HEK293T (cell line): ENCODE results near the gene SLC6A7.

Experiments
- CTCF ChIA-PET: fragments of 350-600 bp; formaldehyde crosslinking; extraction: SDS; loops from one replicate; lab custom pipeline; 2021; ENCODE audit warnings: antibody characterized with exemption, inconsistent platforms; lab: Yijun Ruan, JAX
- POLR2A ChIA-PET: fragments of 350-600 bp; formaldehyde crosslinking; extraction: SDS; loops from one replicate; lab custom pipeline; 2020; ENCODE audit warnings: antibody characterized with exemption, inconsistent platforms; lab: Yijun Ruan, JAX
- DNase-seq: peaks from one replicate; pipeline ENCODE4 v3.0.0; 2012; ENCODE audit warnings: mixed read lengths; ENCODE audit errors: extremely low spot score
- ARNT ChIP-seq: fragments of 450-650 bp; IDR thresholded peaks from 2 replicates; pipeline ENCODE4 v1.6.1; 2017; ENCODE audit warnings: mild to moderate bottlenecking
- BHLHE40 ChIP-seq: fragments of 450-650 bp; IDR thresholded peaks from 2 replicates; pipeline ENCODE4 v1.6.1; 2016; ENCODE audit warnings: mild to moderate bottlenecking, moderate library complexity, borderline replicate concordance
- CTBP1 ChIP-seq: fragments of 450-650 bp; IDR thresholded peaks from 2 replicates; pipeline ENCODE4 v1.6.1; 2016; ENCODE audit warnings: borderline replicate concordance
- ELF4 ChIP-seq: fragments of 450-650 bp; IDR thresholded peaks from 2 replicates; pipeline ENCODE4 v1.6.1; 2017; ENCODE audit warnings: antibody characterized with exemption
- FOXA1 ChIP-seq: fragments of 450-650 bp; IDR thresholded peaks from 2 replicates; pipeline ENCODE4 v1.6.1; 2016; ENCODE audit warnings: mild to moderate bottlenecking
- FOXK2 ChIP-seq: fragments of 450-650 bp; IDR thresholded peaks from 2 replicates; pipeline ENCODE4 v1.6.1; 2016; ENCODE audit warnings: mild to moderate bottlenecking
- FOXM1 ChIP-seq: fragments of 450-650 bp; IDR thresholded peaks from 2 replicates; pipeline ENCODE4 v1.6.1; 2017; ENCODE audit warnings: mild to moderate bottlenecking, borderline replicate concordance
- HDGF ChIP-seq: fragments of 450-650 bp; IDR thresholded peaks from 2 replicates; pipeline ENCODE4 v1.6.1; 2017; ENCODE audit warnings: antibody characterized with exemption, borderline replicate concordance
- L3MBTL2 ChIP-seq: fragments of 450-650 bp; conservative IDR thresholded peaks from 2 replicates; pipeline ENCODE4 v1.6.1; 2016; ENCODE audit warnings: mild to moderate bottlenecking
- LEF1 ChIP-seq: fragments of 450-650 bp; IDR thresholded peaks from 2 replicates; pipeline ENCODE4 v1.6.1; 2017; ENCODE audit warnings: mild to moderate bottlenecking, borderline replicate concordance
- NFRKB ChIP-seq: fragments of 450-650 bp; IDR thresholded peaks from 2 replicates; pipeline ENCODE4 v1.6.1; 2016; ENCODE audit warnings: mild to moderate bottlenecking, moderate library complexity
- SP1 ChIP-seq: fragments of 450-650 bp; IDR thresholded peaks from 2 replicates; pipeline ENCODE4 v1.6.1; 2017
- SUZ12 ChIP-seq: fragments of 450-650 bp; IDR thresholded peaks from 2 replicates; pipeline ENCODE4 v1.6.1; 2016; ENCODE audit warnings: mild to moderate bottlenecking
- TARDBP ChIP-seq: fragments of 450-650 bp; IDR thresholded peaks from 2 replicates; pipeline ENCODE4 v1.6.1; 2016
- ZNF384 ChIP-seq: fragments of 450-650 bp; IDR thresholded peaks from 2 replicates; pipeline ENCODE4 v1.6.1; 2016
- TF ChIP-seq, protein P1 (sequence below): fragments of 450-650 bp; IDR thresholded peaks from 2 replicates; pipeline ENCODE4 v1.6.1; 2016

SLC6A7 gene

DNA sequence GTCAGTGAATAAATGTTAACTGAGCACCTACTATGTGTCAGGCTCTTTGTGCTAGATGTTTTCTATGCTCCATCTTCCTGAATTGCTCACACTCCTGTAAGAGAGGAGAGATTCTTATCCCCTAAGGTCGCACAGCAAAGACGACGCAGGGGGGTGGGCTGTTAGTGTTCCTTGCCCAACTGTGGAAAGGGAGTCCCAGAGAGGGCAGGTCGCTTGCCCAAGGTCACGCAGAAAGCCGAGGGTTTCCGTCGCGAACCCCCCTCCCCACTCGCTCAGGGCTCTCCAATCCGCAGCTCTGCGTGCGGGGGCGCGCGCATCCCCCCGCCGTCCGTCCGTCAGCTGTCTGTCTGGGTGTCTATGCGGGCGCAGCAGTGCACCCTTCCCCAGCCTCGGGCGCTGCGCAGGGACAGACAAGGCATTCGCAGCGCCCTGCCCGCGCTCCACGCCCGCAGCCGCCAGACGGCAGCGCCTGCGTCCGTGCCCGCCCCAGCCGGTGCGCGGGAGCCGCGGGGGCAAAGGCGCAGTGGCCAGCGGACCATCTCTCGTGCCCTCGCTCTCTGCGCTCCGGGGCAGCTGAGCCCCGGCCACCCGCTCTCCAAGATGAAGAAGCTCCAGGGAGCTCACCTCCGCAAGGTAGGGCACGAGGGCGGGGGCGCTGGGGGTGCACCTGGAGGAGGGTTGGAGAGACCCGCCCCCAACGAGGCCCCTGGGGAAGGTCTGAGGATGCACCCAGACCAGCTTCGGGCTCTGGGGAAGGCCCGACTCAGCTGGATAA, at the start of gene SLC6A7:
Gene SLC6A7, plus strand, starts transcription at position 335 of the 775 bp plus-strand sequence. Its CDS starts 266 bp downstream, at position 601.
- ChIA-PET POLR2A (no interaction called here), CTCF (no interaction called here)
- DNase-seq: no peak
- no peak for TF ChIP-seq NFRKB
- TF ChIP-seq LEF1: no peak
- TF ChIP-seq SP1: no peak
- no peak for TF ChIP-seq ARNT
- no peak for TF ChIP-seq ELF4
- no peak for TF ChIP-seq ZNF384
- TF ChIP-seq, protein P1, sequence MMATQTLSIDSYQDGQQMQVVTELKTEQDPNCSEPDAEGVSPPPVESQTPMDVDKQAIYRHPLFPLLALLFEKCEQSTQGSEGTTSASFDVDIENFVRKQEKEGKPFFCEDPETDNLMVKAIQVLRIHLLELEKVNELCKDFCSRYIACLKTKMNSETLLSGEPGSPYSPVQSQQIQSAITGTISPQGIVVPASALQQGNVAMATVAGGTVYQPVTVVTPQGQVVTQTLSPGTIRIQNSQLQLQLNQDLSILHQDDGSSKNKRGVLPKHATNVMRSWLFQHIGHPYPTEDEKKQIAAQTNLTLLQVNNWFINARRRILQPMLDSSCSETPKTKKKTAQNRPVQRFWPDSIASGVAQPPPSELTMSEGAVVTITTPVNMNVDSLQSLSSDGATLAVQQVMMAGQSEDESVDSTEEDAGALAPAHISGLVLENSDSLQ: no peak
- no peak for TF ChIP-seq FOXA1
- TF ChIP-seq CTBP1: no peak
- no peak for TF ChIP-seq BHLHE40
- no peak for TF ChIP-seq TARDBP
- no peak for TF ChIP-seq FOXK2
- TF ChIP-seq L3MBTL2: no peak
- TF ChIP-seq FOXM1: no peak
- no peak for TF ChIP-seq SUZ12
- no peak for TF ChIP-seq HDGF

DNA sequence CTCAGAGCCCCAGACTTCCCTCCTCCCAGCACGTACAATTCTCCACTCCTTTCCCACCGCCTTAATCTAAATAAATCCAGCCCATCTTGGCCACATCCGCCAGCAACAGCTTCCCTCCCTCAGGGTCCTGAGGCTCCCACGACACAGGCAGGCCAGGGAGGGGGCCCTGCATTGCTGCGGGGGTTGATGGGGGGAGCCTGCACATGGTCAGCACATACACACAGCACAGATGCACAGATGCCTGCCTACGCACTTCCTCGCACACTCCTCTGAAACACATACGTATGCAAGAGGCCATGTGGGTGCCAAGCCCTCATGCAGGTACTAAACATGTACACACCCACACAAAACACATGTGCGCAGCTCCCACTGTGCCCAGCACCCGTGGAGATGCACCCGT, 49.0 kb upstream of the SLC6A7 start:
- CTCF ChIA-PET: no interaction called here
- POLR2A ChIA-PET: no interaction called here
- TF ChIP-seq ELF4 (no peak), LEF1 (no peak), ARNT (no peak), TARDBP (no peak), ZNF384 (no peak), L3MBTL2 (no peak), FOXK2 (no peak), SP1 (no peak), FOXA1 (no peak), SUZ12 (no peak), NFRKB (no peak), FOXM1 (no peak), HDGF (no peak), CTBP1 (no peak), BHLHE40 (no peak)
- TF ChIP-seq, protein P1: no peak
- no peak for DNase-seq

DNA sequence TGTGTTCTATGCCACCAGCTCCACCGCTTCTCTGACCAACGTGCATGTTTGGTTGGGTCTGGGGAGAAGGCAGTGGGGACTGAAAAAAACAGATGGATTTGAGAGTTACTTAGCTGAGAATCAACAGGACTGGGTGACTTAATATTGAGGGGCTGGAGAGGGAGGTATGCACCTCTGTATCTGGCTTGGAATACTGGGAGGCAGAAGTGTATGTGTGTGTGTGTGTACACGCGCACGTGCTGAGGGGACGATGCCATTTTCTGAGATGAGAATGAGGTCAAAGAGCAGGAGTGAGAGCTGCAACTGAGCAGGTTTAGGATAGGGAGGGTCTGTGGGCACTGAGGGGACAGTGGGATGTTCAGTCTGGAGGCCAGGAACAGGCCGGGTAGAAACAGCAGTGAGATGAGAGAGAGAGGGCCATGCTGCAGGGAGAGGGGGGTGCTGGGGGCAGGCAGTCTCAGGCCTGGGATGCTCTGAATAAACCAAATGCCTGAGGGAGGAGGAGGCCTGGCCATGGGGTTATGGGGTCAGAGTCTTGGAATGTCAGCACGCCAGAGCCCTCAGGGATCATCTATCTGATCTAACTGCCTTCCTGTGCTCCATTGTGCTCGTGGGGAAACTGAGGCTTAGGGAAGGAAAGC, 48.2 kb upstream of the SLC6A7 start:
- DNase-seq: no peak
- POLR2A ChIA-PET: no interaction called here
- no peak for TF ChIP-seq ARNT
- TF ChIP-seq FOXM1: no peak
- TF ChIP-seq FOXA1: no peak
- TF ChIP-seq BHLHE40: no peak
- TF ChIP-seq TARDBP: no peak
- TF ChIP-seq SP1: no peak
- TF ChIP-seq HDGF: no peak
- TF ChIP-seq, protein P1: no peak
- TF ChIP-seq L3MBTL2: no peak
- no peak for TF ChIP-seq FOXK2
- TF ChIP-seq SUZ12: no peak
- TF ChIP-seq CTBP1: no peak
- TF ChIP-seq ELF4: no peak
- TF ChIP-seq NFRKB: no peak
- CTCF ChIA-PET: no interaction called here

DNA sequence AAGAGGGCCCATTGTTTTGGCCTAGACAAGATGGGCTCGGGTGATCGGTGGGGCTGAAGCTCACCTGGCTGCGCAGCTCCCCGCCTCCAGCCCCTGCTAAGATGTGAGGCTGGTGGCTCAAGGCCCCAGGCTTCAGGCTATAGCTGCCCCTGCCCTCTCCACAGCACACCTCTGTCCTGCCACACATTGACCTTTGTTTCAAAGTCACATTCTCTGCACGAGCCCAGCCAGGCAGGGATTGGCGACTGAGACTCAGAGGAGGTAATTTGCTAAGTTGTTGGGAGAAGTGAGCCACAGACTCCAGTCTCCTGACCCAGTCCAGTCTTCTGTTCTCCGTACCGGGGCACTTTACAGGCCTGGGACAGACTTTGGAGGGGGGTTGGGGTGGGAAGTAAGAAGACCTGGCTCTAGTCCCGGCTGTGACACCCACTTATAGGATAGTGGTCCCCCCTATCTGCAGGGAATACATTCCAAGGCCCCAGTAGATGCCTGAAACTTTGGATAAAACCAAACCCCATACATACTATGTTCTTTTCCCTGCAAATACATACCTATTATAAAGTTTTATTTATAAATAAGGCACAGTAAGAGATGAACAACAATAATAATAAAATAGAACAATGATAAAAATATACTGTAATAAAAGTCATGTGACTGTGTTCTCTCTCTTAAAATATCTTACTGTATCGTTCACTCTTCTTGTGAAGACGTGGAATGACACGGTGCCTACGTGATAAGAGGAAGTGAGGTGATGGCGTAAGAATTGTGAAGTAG, 47.5 kb upstream of the SLC6A7 start:
- POLR2A ChIA-PET: no interaction called here
- no peak for DNase-seq
- TF ChIP-seq BHLHE40 (no peak), CTBP1 (no peak), FOXK2 (no peak), L3MBTL2 (no peak), SUZ12 (no peak), TARDBP (no peak), FOXA1 (no peak), SP1 (no peak), HDGF (no peak), NFRKB (no peak)
- TF ChIP-seq, protein P1: no peak

DNA sequence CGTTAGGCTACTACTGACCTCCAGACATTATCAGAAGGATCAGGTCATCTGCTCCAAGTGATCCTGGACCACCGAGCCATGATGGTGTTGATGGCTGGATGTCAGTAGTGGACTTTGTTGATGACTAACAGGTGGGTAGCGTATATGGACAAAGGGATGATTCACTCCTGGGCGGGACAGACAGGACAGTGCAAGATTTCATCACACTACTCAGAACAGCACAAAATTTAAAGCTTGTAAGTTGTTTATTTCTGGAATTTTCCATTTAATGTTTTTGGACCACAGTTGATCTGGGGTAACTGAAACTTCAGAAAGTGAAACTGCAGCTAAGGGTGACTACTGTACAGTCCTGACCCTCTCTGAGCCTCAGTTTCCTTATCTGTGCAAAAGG, 46.9 kb upstream of the SLC6A7 start:
- TF ChIP-seq FOXA1 (no peak), TARDBP (no peak), ELF4 (no peak), L3MBTL2 (no peak), LEF1 (no peak), FOXM1 (no peak), CTBP1 (no peak), BHLHE40 (no peak), NFRKB (no peak), SUZ12 (no peak)
- TF ChIP-seq, protein P1: no peak
- ChIA-PET POLR2A (no interaction called here), CTCF (no interaction called here)
- no peak for DNase-seq

More for the DNA sequence above, 47.5 kb upstream of the SLC6A7 start:
- CTCF ChIA-PET: no interaction called here
